ENCODE results near the gene TSPAN18.
A peak's percentile ranks its signal among the peaks of the same experiment; 100 is the strongest.

The TSPAN18 gene

GRCh38 chr11:44804449-44805437, 78.0 kb downstream of the TSPAN18 start:
- no peak for DNase-seq

GRCh38 chr11:44805596-44805995, 78.8 kb downstream of the TSPAN18 start:
- no peak for DNase-seq

GRCh38 chr11:44808053-44808753, 81.4 kb downstream of the TSPAN18 start:
- no peak for DNase-seq

- no peak for DNase-seq
These were observed 82.5 kb downstream of the TSPAN18 start for GRCh38 chr11:44809283-44809682.

DNA sequence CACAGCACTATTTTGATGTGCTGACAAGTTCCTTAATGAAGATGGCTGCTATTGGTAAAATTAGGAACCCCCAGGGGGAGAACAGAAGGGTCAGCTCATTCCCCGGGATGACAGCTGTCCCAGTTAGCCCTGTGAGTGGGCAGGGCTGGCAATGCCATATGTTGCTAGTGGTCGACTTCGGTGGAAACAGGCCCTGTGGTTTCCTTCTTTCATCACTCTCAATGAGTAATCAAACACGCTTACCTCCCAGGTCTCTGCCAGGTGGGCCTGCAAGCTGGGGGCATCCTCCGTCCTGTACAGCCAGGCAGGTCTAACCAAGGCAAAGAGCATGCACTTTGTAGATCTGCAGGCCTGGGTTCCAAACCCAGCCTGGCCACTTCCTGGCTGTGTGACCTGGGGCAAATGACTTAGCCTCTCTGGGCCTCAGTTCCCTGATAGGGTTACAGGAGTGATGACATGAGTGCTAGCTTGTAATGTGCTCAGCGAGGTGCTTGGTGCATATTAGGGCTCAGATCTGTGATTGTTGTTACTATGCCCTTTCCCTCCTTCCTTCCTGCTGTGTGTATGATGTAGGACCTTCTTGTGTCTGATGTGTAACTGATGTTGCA, 85.2 kb downstream of the TSPAN18 start:
- DNase-seq, result no peak

DNA sequence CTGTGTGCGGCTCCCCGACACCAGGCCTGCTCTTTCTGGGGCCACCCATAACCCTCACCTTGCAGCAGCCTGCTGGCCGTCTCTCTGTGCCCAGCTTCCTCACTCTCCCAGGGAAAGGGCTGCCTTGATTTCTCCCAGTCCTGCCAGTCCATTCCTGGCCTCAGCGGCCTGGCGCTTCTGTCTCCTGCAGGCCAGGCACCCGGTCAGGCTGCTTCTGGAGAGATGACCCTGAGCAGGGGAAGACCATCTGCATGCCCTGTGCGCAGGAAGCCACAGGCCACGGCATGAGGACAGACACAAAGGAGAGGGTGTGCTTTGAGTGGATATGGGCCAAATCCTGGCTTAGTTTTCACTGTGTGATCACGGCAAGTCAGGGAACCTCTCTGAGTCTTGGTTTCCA, 86.2 kb downstream of the TSPAN18 start:
- DNase-seq, result no peak

DNA sequence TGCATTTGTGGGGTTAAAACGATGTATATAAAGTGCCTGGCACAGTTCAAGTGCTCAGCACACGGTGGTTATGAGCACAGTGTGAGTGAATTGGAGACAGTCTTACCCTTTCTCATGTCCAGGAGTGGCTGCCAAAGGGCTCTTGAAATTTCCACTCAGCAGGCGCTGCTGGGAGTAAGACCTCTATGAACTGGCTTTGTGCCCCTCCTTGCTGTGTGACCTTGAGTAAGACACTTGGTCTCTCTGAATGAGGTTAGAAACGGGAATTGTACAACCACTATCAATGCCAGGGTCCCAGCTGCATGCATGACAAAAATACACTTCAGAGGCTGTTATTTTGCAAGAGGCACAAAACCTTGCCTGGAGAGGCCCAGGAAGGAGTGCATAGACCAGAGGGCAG, 86.6 kb downstream of the TSPAN18 start:
- no peak for DNase-seq

DNA sequence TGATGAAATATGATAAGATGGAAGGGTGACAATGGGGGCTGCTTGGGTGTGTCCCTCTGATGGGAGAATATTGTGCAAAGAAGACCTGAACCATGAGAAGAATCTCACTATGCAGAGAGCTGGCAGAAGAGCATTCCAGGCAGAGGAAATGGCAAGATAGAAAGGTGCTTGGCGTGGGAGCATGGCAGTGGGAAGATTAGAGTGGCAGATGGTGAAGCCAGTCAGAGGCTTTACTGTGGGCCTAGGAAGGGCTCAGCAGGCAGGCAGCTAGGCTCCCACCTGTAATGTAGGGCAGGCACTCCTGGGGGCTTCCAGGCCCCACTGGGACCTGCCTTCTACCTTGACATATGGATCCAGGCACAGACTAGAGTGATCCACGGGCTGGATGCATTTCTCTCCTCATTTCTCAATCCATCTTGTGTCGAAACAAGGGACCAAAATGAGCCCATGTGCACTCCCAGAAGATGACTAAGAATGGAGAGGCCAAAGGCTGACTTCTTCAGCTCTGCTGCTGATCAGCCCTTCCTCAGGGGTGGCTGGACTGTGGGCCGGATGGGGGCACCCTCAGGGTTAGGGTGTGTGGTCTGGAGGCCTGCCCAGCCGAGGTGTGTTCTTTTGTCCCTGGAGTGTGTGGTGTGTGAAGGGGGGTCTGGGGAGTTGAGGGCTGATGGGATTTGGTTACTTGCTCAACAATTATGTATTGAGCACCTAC, 88.3 kb downstream of the TSPAN18 start:
- DNase-seq, result no peak

- no peak for DNase-seq
These were observed 89.2 kb downstream of the TSPAN18 start for GRCh38 chr11:44815917-44816456.

GRCh38 chr11:44816761-44817160, 90.0 kb downstream of the TSPAN18 start:
- no peak for DNase-seq

- no peak for DNase-seq
These were observed 90.6 kb downstream of the TSPAN18 start for GRCh38 chr11:44817207-44817949.

GRCh38 chr11:44818110-44818509, 91.3 kb downstream of the TSPAN18 start:
- DNase-seq, result no peak

DNA sequence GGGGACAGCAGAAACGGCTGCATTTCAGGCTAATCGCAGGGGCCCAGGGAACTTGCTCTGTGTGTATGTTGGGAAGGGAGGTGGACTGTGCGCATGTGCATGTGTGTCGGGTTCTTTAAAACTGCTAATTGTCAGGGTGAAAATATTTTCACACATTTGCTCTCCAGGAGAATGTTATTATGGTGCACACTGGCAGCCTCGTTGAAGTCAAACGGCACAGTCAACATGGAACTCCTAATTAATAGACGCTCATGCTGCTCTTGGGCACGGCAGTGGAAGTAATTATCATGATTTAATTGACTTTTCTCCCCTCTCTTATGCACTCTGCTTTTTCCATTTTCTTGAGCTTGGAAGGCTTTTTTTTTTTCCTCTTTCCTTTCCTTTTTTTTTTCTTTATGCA, 92.6 kb downstream of the TSPAN18 start:
- DNase-seq, result no peak

- DNase-seq, result no peak
These were observed 95.6 kb downstream of the TSPAN18 start for GRCh38 chr11:44822369-44822768.

DNA sequence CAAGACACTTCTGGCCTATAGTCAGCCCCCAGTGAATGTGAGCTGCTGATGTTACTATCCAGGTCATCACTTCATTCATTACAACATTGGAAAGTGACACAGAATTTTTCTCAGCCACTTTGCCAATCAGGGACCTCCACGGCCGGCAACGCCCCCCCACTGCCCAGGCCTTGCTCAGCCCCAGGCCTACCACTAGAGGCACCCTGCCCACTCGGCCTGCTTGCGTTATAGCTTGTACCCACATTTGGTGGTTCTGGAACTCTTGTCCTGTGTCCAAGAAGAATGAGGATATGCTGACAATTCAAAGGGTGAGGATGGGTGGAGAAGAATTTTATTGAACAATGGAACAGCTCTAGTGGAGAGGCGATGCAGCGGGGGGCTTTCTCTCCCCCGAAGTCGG, 96.2 kb downstream of the TSPAN18 start:
- peak; percentile 41 for DNase-seq

DNA sequence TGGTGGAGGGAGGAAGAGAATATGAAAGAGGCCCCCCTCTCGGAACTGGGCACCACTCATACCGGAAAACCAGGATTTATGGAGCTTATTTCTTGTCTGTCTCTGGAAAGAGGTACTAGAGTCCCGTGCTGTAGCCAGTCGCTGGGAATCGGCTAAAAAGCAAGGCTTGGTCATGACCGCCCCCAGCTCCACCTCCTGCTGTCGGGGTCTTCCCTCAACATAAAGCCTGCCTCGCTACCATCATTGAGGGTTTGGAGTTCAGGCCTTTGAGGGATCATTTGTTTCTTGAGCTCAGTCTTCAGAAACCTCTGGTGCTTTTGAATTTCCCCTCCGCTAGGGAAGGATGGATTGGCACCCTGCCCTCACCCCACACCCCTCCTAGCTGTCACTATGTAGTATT, 97.1 kb downstream of the TSPAN18 start:
- no peak for DNase-seq

DNA sequence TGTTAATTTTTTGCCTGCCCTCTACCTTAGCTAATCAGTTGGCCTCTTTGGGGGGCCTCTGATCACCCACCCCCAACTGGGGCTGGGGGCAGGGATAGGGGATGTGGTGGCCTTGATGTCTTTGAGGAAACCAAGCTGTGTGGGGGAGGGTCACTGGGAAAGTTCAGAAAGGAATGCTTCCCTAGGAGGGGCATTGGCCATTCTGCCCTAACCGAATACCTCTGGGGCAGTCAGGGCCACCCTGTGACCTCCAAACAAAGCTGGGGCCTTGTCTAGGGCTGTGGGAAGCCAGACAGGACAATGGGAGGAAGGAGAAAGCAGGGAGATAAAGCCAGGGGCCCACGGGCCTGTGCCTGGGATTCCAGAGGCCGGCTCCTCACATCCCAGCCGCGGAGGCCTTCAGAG, 97.5 kb downstream of the TSPAN18 start:
- DNase-seq, result no peak

GRCh38 chr11:44825058-44825785, 98.5 kb downstream of the TSPAN18 start:
- no peak for DNase-seq

- no peak for DNase-seq
These were observed 100.3 kb downstream of the TSPAN18 start for GRCh38 chr11:44826922-44827643.

GRCh38 chr11:44828296-44828695, 101.5 kb downstream of the TSPAN18 start:
- no peak for DNase-seq

DNA sequence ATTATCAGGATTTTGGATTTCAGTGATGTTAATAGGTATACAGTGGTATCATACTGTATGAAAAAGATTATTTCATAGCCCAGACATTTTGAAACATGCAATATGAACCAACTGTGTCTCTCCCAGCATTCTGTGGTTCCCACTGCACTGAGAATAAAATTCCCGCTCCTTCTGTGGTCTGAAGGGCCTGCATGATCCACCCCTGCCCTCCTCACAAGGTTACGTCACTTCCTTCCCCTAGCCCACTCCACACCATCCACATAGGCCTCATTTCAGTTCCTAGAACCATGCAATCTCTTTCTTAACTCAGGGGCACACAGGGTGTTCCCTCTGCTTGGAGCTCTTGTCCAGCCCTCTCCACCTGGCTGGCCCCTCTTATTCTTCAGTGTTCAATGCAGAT, 103.1 kb downstream of the TSPAN18 start:
- no peak for DNase-seq

Measured in stimulated activated CD8-positive, alpha-beta memory T cell treated with anti-CD3 and anti-CD28 coated beads, Interleukin-4, amount 100 ng/mL, for 48 hours (primary cell).